Cerebellar nuclear complex (tissue), 1 donor: ENCODE measurements around the gene SULT1B1.
"Not testable (repeated sequence)": the region's sequence is repeated elsewhere in the genome, so short reads cannot be mapped to it uniquely, and the experiment has no call there.

Source experiments
- DNase-seq, 2 experiments: peaks; one replicate each; lab custom pipeline; 2025; lab: John Stamatoyannopoulos, UW

SULT1B1 gene

DNA sequence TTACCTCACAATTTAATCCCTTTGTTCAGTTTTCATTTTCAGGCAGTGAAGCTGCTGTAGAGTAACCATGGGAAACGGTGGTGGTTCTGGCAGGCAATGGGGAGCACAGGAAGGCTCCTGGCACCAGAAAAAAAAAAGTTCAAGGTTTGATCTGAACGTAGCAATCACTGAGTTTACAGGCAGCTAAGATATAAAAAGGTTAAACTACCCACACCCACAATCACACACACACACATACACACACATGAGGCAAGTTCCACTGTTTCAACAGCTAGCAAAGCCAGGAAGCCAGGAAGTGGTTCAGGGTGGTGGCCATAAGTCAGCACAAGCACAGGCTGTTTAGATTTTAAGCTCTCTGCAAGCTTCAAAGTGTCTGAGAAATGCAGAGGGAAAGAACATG lies at the start of gene SULT1B1:
TSS of gene SULT1B1 (minus strand) at position 166 of the 400 bp plus-strand sequence. CDS start 5,403 bp downstream, outside the sequence.
- DNase-seq, result no peak

GRCh38 chr4:69800599-69800998 lies 40.2 kb upstream of the SULT1B1 start:
- DNase-seq, result no peak

- no peak for DNase-seq
Measured at GRCh38 chr4:69799337-69799736, 38.9 kb upstream of the SULT1B1 start.

DNA sequence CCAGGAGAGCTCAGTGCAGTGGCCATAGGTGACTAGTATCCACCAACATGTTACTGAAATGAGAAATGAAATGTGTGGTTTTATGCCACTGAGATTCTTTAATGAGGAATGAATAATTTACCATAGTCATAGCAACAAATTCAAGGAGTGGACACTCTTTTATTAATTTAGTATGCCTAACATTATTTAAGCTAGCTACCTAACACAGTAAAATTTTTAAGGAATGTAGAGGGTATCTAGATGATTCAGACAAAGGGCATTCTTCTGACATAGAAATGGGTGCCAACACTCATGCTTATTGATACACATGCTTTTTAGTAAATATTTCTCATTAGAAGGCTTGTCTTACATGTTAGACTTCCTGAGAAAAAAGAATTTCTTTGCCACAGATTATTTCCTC lies 33.3 kb upstream of the SULT1B1 start:
- DNase-seq, result no peak

DNA sequence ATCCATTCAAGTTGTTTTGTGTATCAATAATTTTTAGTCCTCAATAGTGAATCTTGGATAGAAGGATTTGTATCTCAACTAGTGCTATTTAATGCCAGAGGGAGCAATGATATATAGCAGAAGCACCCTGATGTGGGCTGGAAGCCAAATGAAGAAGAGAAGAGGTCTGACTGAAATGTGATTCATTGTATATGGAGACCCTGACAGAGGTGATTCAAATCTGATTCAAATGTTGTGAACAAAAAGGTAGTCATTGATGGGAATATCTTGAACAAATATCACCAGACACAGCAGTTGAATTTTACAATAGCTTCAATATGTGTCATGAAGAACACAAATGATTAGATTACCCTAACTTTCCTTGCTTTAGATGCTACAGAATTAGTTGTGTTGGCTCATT lies 27.5 kb upstream of the SULT1B1 start:
- no peak for DNase-seq

GRCh38 chr4:69786547-69786946 lies 26.1 kb upstream of the SULT1B1 start:
- DNase-seq, result no peak

DNA sequence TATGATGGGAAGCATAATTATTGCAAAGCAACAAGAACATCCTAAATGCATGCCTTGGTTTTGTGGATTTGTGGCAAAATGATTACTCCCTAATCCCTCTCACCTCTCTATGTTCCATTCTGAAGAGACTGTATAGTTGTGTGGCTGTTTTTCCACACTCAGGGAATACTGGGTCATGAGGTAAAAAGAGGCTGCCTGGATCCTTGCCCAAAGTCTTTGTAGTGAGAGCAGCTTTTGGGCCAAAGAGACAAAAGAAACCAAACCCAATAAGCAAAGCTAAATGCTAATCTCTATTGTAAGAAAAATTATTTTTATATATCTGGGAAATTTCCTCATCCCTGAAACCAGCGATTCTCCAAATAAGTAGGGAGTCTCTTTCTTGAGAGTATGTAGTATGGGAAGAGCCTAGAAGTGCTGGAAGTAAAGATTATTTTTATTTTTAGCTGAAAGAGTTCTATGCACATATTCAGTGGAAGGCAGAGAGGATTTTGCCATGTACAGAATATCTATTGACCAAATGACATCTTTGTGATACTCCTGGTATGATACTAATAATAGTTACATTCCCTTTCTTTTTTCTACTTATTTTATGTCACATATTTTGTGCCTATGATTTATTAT lies 24.9 kb upstream of the SULT1B1 start:
- DNase-seq, result no peak

DNA sequence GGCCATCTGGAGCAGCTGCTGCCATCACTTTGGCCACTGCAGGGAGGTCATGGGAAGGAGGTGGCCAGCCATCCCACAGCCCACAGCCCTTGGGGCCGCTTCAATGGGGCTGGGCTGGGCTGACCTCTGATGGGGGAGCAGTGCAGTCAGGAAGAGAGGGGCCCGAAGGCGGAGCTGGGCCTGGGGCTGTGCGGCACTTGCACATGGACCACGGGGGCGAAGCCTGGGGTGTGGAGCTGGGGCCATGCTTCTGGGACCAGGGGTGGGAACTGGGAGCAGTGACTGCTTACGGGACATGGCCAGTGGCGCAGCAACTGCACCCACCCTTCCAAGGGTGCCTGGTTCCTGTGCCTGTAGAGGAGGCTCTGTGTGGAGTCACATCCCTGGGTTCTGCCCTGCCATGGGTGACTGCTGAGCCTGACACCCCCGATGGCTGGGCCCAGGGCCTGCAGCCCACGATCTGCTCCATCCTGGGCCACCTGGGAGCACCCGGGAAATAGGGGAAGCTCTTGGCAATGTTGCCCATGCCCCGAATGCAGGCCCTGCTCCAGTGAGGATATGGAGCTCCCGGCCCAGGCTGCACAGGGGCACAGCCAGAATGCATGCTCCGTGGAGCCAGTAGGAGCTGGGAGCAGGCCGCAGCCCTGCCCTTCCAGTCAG lies 22.4 kb upstream of the SULT1B1 start:
- no peak for DNase-seq

DNA sequence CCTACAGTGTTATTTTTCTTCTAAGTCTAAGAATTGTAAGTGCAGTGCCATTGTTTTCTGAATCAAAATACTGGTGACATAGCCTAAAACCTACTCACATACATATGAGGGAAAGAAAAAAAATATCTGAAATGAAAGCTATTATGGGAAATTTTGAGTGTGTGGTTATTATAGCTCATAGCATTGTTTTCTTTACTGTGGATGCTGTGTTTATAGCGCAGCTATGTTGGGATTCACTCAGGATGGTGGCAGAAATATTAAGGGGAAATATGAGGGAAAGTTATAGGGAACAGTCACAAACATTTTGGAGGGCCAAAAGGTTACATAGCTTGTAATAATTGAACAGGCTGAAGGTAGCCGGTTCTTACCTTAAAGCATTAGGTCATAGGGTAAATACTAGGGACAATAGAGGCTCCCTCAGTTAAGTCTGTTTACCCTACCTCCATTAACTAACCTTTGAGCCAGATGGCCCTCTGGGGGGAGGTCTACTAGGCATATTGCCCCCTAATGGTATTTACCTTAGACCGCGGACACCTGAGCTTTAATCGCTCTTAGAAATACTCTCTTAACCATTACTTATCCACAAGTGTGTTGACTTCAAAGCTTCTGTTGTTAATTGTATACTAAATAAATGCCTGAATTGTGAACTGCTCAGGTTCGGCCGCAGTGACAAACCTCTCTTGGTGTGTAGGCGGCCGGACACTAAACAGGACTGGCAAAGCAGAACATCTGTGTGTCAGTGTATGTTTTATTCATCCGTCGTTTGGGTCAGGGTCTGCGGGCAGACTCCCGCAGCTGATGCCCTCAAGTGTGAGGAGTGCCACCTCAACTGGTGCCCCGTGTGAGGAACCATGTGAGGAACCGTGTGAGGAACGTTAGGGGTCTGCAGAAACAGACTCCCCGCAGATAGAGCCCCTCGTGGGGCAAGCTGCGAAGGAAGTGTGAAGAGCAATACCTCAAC lies 21.3 kb upstream of the SULT1B1 start:
- DNase-seq, result no peak

GRCh38 chr4:69780141-69780540 lies 19.7 kb upstream of the SULT1B1 start:
- DNase-seq, result no peak

GRCh38 chr4:69776696-69777095 lies 16.3 kb upstream of the SULT1B1 start:
- DNase-seq, result no peak

GRCh38 chr4:69775321-69775867 lies 15.0 kb upstream of the SULT1B1 start:
- DNase-seq, result no peak

- DNase-seq, result no peak
Measured at GRCh38 chr4:69773484-69773883, 13.1 kb upstream of the SULT1B1 start.

DNA sequence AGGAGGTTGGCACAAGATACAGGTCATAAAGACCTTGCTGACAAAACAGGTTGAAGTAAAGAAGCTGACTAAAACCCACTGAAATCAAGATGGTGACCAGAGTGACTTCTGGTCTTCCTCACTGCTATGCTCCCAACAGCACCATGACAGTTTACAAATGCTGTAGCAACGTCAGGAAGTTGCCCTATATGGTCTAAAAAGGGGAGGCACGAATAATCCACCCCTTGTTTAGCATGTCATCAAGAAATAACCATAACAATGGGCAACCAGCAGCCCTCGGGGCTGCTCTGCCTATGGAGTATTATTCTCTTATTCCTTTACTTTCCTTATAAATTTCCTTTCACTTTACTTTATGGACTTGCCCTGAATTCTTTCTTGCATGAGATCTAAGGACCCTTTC lies 8.1 kb upstream of the SULT1B1 start:
- DNase-seq, result not testable (repeated sequence)

DNA sequence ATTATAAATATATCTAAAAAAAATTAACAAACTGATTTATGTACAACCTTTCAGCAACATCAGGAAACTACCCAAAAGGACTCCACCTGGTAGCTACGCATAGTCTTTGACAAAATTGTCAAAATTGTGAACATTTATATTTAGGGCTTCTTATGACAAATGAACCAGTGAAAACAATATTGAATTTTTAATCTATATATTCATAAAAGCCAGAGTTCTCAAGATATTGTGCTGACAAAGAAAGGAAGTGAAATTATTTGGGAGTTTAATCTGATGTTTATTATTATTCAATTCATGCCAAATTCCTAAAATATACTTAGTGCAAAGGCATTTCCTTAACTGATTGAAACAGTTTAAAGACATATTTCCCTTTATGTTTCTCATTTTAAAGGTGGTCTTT lies 5.3 kb upstream of the SULT1B1 start:
- no peak for DNase-seq

- DNase-seq, result no peak
Measured at GRCh38 chr4:69764311-69764710, 3.9 kb upstream of the SULT1B1 start.

- no peak for DNase-seq
Measured at GRCh38 chr4:69763233-69763632, 2.8 kb upstream of the SULT1B1 start.

GRCh38 chr4:69759189-69759604 lies 1.2 kb downstream of the SULT1B1 start:
- DNase-seq, result no peak

GRCh38 chr4:69757464-69757863 lies 3.0 kb downstream of the SULT1B1 start:
- no peak for DNase-seq

GRCh38 chr4:69754926-69755580 lies 5.4 kb downstream of the SULT1B1 start:
- no peak for DNase-seq

- DNase-seq, result no peak
Measured at GRCh38 chr4:69753686-69754085, 6.7 kb downstream of the SULT1B1 start.

- no peak for DNase-seq
Measured at GRCh38 chr4:69750346-69750745, 10.1 kb downstream of the SULT1B1 start.
